ENCODE results near the gene SLC29A3. TPM values are rescaled to one million over a fixed set of nuclear protein-coding genes. Genes with fewer than 3 reads are reported as not detected.

Gene SLC29A3
- total RNA-seq, 1 experiment from 2014 or later: 35.7 TPM

- Histone ChIP-seq H3K4me1 (replicated peaks; ENCODE audit: insufficient read depth) (peaks cover 37% of the 10 kb centered on the region), H3K4me3 (no peak overlapping the region), H3K9me3 (ENCODE audit: insufficient read depth, low read depth) (no peaks in the 10 kb centered on the region), H4K20me1 (ENCODE audit: insufficient read depth) (no peaks in the 10 kb centered on the region), H2AFZ (no peak overlapping the region), H3K4me2 (no peak overlapping the region), H3K27me3 (ENCODE audit: insufficient read depth, low read depth) (no peaks in the 10 kb centered on the region), H3F3A (ENCODE audit: insufficient read depth, low read depth) (peaks cover 22% of the 10 kb centered on the region), H3K79me2 (ENCODE audit: low read depth) (no peaks in the 10 kb centered on the region), H3K9me2 (ENCODE audit: insufficient read depth) (no peaks in the 10 kb centered on the region), H3K36me3 (ENCODE audit: low read depth) (no peaks in the 10 kb centered on the region), H3K27ac (no peak overlapping the region)
- intact Hi-C loops (cut with micrococcal nuclease; ENCODE audit: unreplicated experiment): no loop called here
- no peak for DNase-seq
- POLR2A ChIA-PET (ENCODE audit: unreplicated experiment): interaction anchor here (0.7 kb wide), 1 partner anchor 233 kb away, joined by 5 read pairs; no protein-coding TSS in a partner anchor
- no TSS peak for BruUV-seq (replicated peaks)
- CTCF ChIA-PET: no interaction called here
- TF ChIP-seq CTCF (conservative IDR thresholded peaks at IDR 0.05) (no peak), EZH2 (IDR thresholded peaks at IDR 0.05; ENCODE audit: low read depth) (no peak)
Observed at GRCh38 chr10:71374481-71375233, 55.6 kb downstream of the SLC29A3 start.

GRCh38 chr10:71375952-71376351 is 56.9 kb downstream of the SLC29A3 start:
- intact Hi-C loops (cut with micrococcal nuclease; ENCODE audit: unreplicated experiment): no loop called here
- BruUV-seq (replicated peaks): no TSS peak
- peak overlapping the region; percentile 72 for H3K4me2 ChIP-seq

More at GRCh38 chr10:71375952-71376351, 56.9 kb downstream of the SLC29A3 start:
- H3K27ac ChIP-seq: peak overlapping the region; percentile 75
- no peaks in the 10 kb centered on the region for H3K36me3 ChIP-seq (ENCODE audit: low read depth)
- no peaks in the 10 kb centered on the region for H3K79me2 ChIP-seq (ENCODE audit: low read depth)
- no peaks in the 10 kb centered on the region for H4K20me1 ChIP-seq (ENCODE audit: insufficient read depth)
- H3K9me2 ChIP-seq (ENCODE audit: insufficient read depth): no peaks in the 10 kb centered on the region
- H3K4me1 ChIP-seq (replicated peaks; ENCODE audit: insufficient read depth): peaks cover 37% of the 10 kb centered on the region
- peaks cover 22% of the 10 kb centered on the region for H3F3A ChIP-seq (ENCODE audit: insufficient read depth, low read depth)
- H2AFZ ChIP-seq: no peak overlapping the region
- no peaks in the 10 kb centered on the region for H3K27me3 ChIP-seq (ENCODE audit: insufficient read depth, low read depth)
- no peaks in the 10 kb centered on the region for H3K9me3 ChIP-seq (ENCODE audit: insufficient read depth, low read depth)
- peak overlapping the region; percentile 79; the same call in 1 of the 2 replicates for H3K4me3 ChIP-seq
- ChIA-PET POLR2A (ENCODE audit: unreplicated experiment) (interaction anchor here (0.5 to 1.2 kb wide), 5 partner anchors 10 to 429 kb away, joined by 3 to 8 read pairs (median 4); partner anchors contain the start of gene SLC29A3), CTCF (no interaction called here)
- no peak for DNase-seq
- TF ChIP-seq EZH2 (IDR thresholded peaks at IDR 0.05; ENCODE audit: low read depth): no peak
- TF ChIP-seq CTCF (conservative IDR thresholded peaks at IDR 0.05): no peak
